ENCODE results near the gene PATJ. TPM values are rescaled to one million over a fixed set of nuclear protein-coding genes. Genes with fewer than 3 reads are reported as not detected.

Gene PATJ
- total RNA-seq, 4 donors from 2014 or later, result 47.6 to 105 (median 70.8) TPM

DNA sequence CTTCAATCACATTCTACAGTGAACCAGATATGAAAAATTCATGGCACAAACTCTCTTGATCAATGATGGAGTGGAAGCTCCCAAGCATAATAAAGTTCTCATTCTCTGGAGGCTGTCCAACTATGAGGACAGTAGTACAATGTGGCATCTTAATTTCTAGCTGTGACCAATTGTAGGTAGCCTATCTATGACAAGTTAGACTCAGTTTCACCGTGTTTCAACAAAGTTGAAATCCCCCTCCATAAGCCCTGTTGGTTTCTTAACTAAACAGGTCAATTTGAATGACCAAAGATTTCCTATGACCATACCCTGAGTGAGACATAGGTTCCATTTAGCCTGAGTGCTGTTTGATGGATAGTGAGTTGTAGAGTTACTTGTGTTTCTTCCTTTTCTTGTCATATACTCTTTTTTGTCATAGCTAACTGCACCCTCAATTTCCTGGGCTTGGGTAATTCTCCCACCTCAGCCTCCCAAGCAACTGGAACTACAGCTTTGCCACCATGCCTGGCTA, 11.8 kb downstream of the PATJ start:
- 58 to 67% methylated on average over 1 of the region's 1 CpG for WGBS, 2 donors

DNA sequence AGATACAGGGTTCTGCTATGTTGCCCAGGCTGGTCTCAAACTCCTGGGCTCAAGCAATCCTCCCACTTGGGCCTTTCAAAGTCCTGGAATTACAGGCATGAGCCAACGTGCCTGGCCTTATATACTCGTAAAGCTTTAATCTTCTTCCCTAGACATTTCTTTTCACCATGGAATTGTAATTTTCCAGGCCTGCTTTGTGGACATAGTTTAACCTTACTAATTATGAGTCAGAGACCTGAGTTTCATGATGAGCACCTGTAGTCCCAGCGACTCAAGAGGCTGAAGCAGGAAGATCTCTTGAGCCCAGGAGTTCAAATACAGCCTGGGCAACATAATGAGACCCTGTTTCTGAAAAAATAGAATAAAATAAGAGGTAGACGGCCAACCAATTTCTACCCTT, 12.3 kb downstream of the PATJ start:
- Histone ChIP-seq H3K9me3 (no peaks in the 10 kb centered on the region), H3K27me3 (no peaks in the 10 kb centered on the region), H3K36me3 (peaks cover 0 to 24% (median 0%) of the 10 kb centered on the region in 3 donors), H3K27ac (peak overlapping the region in 3 of 4 donors; percentile 7 to 66 (median 42)), H3K4me3 (no peak overlapping the region), H3K4me1 (peaks cover 0 to 28% (median 12%) of the 10 kb centered on the region in 3 donors)
- 48 to 53% methylated on average over 3 to 4 of the region's 4 CpGs for WGBS, 2 donors
- intact Hi-C loops (cut with DNase I), result no loop called here
- TF ChIP-seq CTCF (IDR thresholded peaks at IDR 0.05) (no peak), POLR2A (IDR thresholded peaks at IDR 0.05) (no peak)
- DNase-seq, result no peak

More for the DNA sequence above, 11.8 kb downstream of the PATJ start:
- H3K27me3 ChIP-seq, result no peaks in the 10 kb centered on the region
- H3K4me3 ChIP-seq, result no peak overlapping the region
- peaks cover 0 to 24% (median 0%) of the 10 kb centered on the region in 3 donors for H3K36me3 ChIP-seq
- intact Hi-C loops (cut with DNase I), result no loop called here
- no peak for DNase-seq
- peaks cover 0 to 28% (median 12%) of the 10 kb centered on the region in 3 donors for H3K4me1 ChIP-seq
- H3K27ac ChIP-seq, result peak overlapping the region; percentile 1 to 66 (median 24)
- TF ChIP-seq CTCF (IDR thresholded peaks at IDR 0.05) (no peak), POLR2A (IDR thresholded peaks at IDR 0.05) (no peak)
- no peaks in the 10 kb centered on the region for H3K9me3 ChIP-seq

DNA sequence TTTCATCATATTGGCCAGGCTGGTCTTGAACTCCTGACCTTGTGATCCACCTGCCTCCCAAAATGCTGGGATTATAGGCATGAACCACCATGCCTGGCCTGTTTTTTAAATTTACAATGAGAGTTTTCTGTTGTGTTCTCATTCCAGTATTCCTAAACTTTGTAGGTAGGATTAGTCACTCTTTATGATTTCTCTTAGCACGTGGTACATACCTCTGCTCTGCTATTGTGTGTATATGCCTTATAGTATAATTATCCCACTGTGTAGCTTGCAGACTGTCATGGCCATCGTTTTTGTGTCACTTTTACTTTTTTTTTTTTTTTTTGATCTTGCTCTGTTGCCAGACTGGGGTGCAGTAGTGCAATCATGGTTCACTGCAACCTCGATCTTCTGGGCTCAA, 14.5 kb downstream of the PATJ start:
- Histone ChIP-seq H3K9me3 (no peaks in the 10 kb centered on the region), H3K4me1 (peaks cover 0 to 28% (median 12%) of the 10 kb centered on the region in 3 donors), H3K27me3 (no peaks in the 10 kb centered on the region), H3K4me3 (no peak overlapping the region), H3K36me3 (peaks cover 0 to 24% (median 0%) of the 10 kb centered on the region in 3 donors), H3K27ac (no peak overlapping the region)
- TF ChIP-seq CTCF (IDR thresholded peaks at IDR 0.05) (no peak), POLR2A (IDR thresholded peaks at IDR 0.05) (no peak)
- 37 to 55% methylated on average over 3 of the region's 3 CpGs for WGBS, 2 donors
- intact Hi-C loops (cut with DNase I), result no loop called here
- DNase-seq, result no peak

DNA sequence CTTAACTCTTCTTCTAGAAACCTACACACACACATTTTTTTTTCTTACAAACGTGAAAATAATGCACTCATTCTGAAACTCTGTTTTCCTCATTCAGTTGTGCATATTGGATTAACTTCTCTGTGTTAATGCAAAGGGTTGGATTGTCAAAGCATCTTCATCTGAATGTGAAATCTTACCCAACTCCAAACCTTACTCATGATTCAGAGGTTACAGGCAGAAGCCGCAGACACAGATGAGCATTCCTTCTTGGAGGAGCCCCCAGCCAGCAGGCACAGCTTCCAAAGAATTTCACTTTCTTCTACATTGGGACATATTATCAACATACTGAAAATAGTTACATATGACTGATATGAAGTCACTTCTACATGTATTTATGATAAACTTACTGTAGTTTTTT, 15.7 kb downstream of the PATJ start:
- no peak for TF ChIP-seq POLR2A (IDR thresholded peaks at IDR 0.05)
- no peak for TF ChIP-seq CTCF (IDR thresholded peaks at IDR 0.05)
- no peak overlapping the region for H3K4me3 ChIP-seq
- 62 to 63% methylated on average over 2 of the region's 2 CpGs for WGBS, 2 donors
- H3K4me1 ChIP-seq, result peaks cover 0 to 28% (median 12%) of the 10 kb centered on the region in 3 donors
- no peaks in the 10 kb centered on the region for H3K9me3 ChIP-seq
- intact Hi-C loops (cut with DNase I), result no loop called here
- no peaks in the 10 kb centered on the region for H3K27me3 ChIP-seq
- DNase-seq, result no peak
- H3K27ac ChIP-seq, result no peak overlapping the region
- peaks cover 0 to 19% (median 0%) of the 10 kb centered on the region in 3 donors for H3K36me3 ChIP-seq

- WGBS, 2 donors, result 94 to 100% methylated on average over 1 of the region's 1 CpG
- Histone ChIP-seq H3K4me1 (no peaks in the 10 kb centered on the region), H3K27me3 (no peaks in the 10 kb centered on the region), H3K27ac (no peak overlapping the region), H3K36me3 (peaks cover 0 to 98% (median 7%) of the 10 kb centered on the region in 3 donors), H3K9me3 (no peaks in the 10 kb centered on the region), H3K4me3 (no peak overlapping the region)
- DNase-seq, result no peak
- TF ChIP-seq POLR2A (IDR thresholded peaks at IDR 0.05) (no peak), CTCF (IDR thresholded peaks at IDR 0.05) (no peak)
- intact Hi-C loops (cut with DNase I), result no loop called here
Observed at GRCh38 chr1:61770131-61770530, 27.9 kb downstream of the PATJ start.

Data from esophagus squamous epithelium (tissue), 5 donors.